H1 (cell line): Measurements from ENCODE around the gene ANKRD13B. TPM values are rescaled to one million over a fixed set of nuclear protein-coding genes. Genes with fewer than 3 reads are reported as not detected.

Experiments used
- GTF2F1 ChIP-seq: IDR thresholded peaks from 2 replicates; pipeline ENCODE4 v1.6.1; 2012; ENCODE audit warnings: low read depth, low read length, improper control_type of control experiment, borderline replicate concordance
- HDAC2 ChIP-seq, 2 experiments: fragments of 300-600 bp in 1 of 2; sonication (generic) in 1 of 2; IDR thresholded peaks; 2 replicates each; pipeline ENCODE4 v1.6.1; 2011 to 2012; ENCODE audit warnings: low read depth in 2 of 2, low read length in 2 of 2, mild to moderate bottlenecking in 2 of 2, moderate library complexity in 2 of 2, borderline replicate concordance in 1 of 2, inconsistent platforms in 1 of 2
- HDAC6 ChIP-seq: IDR thresholded peaks from one replicate; pipeline ENCODE4 v1.7.1; 2012; ENCODE audit warnings: low read depth, mild to moderate bottlenecking, inconsistent platforms, low read length, moderate library complexity
- KDM1A ChIP-seq: fragments of 200-600, 300-600 bp; sonication (generic); IDR thresholded peaks from 2 replicates; pipeline ENCODE4 v1.7.1; 2016; ENCODE audit warnings: mild to moderate bottlenecking, low read length, borderline replicate concordance
- ZNF274 ChIP-seq: IDR thresholded peaks from 2 replicates; pipeline ENCODE4 v1.7.0; 2012; ENCODE audit warnings: low read length, borderline replicate concordance; ENCODE audit errors: extremely low read depth
- polyA plus RNA-seq, 7 experiments: library from polyadenylated mRNA; depleted of rRNA in 3 of 7; stranded (reverse) in 5 of 7; unstranded in 2 of 7; fragments of >200 nt in 5 of 7; fragments of 200-250 nt in 2 of 7; gene quantifications; 1 replicate in 5 of 7; 2 replicates in 1 of 7; 4 replicates in 1 of 7; pipeline versions ENCODE4 v1.2.1 to v1.2.3, GENCODE V29; 2011 to 2013; ENCODE audit warnings: missing spikeins in 2 of 7, mixed read lengths in 2 of 7
- total RNA-seq: library from RNA; stranded (reverse); fragmentation: NEBNext Ultra II Directional; extraction: Animal tissue kit (Norgen Biotek cat#: 25700); gene quantifications from 2 replicates; pipeline ENCODE4 v1.2.1, GENCODE V29; 2021
- TF ChIP-seq, protein P1 (sequence below): fragments of 300-600 bp; sonication (generic); IDR thresholded peaks from 2 replicates; pipeline ENCODE4 v1.7.1; 2012; ENCODE audit warnings: low read length, moderate library complexity, mild to moderate bottlenecking, inconsistent platforms; ENCODE audit not compliant: insufficient replicate concordance
- TF ChIP-seq, protein P2 (sequence below): IDR thresholded peaks from 2 replicates; pipeline ENCODE4 v1.6.1; 2011; ENCODE audit warnings: low read length, improper control_type of control experiment
- TF ChIP-seq, protein P3 (sequence below): IDR thresholded peaks from 2 replicates; pipeline ENCODE4 v1.6.1; 2012; ENCODE audit warnings: low read length, inconsistent platforms

Gene ANKRD13B
- total and polyA plus RNA-seq, 2 of the 8 experiments (the other 6 are each of a cell fraction or from before 2014, with no cell fraction given), result 16.4 to 48.5 TPM

DNA sequence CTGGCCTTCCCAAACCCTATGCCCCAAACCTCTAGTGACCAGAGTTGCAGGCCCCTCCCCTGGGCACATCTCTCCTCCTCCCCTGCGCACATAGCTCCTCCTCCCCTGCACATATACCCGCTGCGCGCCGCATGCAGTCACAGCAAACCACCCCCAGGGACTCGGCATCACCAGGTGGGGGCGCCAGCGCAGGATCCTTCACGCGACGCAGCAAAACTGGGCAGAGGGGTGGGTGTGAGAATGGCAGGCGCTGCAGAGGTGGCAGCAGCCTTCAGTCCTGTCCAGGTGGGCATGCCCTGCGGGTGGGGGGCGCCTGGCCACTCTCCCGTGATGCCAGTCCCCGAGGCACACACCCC lies 24.2 kb downstream of the ANKRD13B start (continued):
- TF ChIP-seq, protein P1, sequence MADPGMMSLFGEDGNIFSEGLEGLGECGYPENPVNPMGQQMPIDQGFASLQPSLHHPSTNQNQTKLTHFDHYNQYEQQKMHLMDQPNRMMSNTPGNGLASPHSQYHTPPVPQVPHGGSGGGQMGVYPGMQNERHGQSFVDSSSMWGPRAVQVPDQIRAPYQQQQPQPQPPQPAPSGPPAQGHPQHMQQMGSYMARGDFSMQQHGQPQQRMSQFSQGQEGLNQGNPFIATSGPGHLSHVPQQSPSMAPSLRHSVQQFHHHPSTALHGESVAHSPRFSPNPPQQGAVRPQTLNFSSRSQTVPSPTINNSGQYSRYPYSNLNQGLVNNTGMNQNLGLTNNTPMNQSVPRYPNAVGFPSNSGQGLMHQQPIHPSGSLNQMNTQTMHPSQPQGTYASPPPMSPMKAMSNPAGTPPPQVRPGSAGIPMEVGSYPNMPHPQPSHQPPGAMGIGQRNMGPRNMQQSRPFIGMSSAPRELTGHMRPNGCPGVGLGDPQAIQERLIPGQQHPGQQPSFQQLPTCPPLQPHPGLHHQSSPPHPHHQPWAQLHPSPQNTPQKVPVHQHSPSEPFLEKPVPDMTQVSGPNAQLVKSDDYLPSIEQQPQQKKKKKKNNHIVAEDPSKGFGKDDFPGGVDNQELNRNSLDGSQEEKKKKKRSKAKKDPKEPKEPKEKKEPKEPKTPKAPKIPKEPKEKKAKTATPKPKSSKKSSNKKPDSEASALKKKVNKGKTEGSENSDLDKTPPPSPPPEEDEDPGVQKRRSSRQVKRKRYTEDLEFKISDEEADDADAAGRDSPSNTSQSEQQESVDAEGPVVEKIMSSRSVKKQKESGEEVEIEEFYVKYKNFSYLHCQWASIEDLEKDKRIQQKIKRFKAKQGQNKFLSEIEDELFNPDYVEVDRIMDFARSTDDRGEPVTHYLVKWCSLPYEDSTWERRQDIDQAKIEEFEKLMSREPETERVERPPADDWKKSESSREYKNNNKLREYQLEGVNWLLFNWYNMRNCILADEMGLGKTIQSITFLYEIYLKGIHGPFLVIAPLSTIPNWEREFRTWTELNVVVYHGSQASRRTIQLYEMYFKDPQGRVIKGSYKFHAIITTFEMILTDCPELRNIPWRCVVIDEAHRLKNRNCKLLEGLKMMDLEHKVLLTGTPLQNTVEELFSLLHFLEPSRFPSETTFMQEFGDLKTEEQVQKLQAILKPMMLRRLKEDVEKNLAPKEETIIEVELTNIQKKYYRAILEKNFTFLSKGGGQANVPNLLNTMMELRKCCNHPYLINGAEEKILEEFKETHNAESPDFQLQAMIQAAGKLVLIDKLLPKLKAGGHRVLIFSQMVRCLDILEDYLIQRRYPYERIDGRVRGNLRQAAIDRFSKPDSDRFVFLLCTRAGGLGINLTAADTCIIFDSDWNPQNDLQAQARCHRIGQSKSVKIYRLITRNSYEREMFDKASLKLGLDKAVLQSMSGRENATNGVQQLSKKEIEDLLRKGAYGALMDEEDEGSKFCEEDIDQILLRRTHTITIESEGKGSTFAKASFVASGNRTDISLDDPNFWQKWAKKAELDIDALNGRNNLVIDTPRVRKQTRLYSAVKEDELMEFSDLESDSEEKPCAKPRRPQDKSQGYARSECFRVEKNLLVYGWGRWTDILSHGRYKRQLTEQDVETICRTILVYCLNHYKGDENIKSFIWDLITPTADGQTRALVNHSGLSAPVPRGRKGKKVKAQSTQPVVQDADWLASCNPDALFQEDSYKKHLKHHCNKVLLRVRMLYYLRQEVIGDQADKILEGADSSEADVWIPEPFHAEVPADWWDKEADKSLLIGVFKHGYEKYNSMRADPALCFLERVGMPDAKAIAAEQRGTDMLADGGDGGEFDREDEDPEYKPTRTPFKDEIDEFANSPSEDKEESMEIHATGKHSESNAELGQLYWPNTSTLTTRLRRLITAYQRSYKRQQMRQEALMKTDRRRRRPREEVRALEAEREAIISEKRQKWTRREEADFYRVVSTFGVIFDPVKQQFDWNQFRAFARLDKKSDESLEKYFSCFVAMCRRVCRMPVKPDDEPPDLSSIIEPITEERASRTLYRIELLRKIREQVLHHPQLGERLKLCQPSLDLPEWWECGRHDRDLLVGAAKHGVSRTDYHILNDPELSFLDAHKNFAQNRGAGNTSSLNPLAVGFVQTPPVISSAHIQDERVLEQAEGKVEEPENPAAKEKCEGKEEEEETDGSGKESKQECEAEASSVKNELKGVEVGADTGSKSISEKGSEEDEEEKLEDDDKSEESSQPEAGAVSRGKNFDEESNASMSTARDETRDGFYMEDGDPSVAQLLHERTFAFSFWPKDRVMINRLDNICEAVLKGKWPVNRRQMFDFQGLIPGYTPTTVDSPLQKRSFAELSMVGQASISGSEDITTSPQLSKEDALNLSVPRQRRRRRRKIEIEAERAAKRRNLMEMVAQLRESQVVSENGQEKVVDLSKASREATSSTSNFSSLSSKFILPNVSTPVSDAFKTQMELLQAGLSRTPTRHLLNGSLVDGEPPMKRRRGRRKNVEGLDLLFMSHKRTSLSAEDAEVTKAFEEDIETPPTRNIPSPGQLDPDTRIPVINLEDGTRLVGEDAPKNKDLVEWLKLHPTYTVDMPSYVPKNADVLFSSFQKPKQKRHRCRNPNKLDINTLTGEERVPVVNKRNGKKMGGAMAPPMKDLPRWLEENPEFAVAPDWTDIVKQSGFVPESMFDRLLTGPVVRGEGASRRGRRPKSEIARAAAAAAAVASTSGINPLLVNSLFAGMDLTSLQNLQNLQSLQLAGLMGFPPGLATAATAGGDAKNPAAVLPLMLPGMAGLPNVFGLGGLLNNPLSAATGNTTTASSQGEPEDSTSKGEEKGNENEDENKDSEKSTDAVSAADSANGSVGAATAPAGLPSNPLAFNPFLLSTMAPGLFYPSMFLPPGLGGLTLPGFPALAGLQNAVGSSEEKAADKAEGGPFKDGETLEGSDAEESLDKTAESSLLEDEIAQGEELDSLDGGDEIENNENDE, result no peak
- TF ChIP-seq HDAC6 (no peak), KDM1A (no peak; the same call in 1 of the 2 replicates), HDAC2 (IDR thresholded peaks at IDR 0.05; ENCODE audit: borderline replicate concordance in 1 of 2, low read depth in 2 of 2, low read length in 2 of 2) (peak; percentile 69 to 91; a peak in 3 of 4 replicates), ZNF274 (no peak), GTF2F1 (no peak)
- TF ChIP-seq, protein P2, sequence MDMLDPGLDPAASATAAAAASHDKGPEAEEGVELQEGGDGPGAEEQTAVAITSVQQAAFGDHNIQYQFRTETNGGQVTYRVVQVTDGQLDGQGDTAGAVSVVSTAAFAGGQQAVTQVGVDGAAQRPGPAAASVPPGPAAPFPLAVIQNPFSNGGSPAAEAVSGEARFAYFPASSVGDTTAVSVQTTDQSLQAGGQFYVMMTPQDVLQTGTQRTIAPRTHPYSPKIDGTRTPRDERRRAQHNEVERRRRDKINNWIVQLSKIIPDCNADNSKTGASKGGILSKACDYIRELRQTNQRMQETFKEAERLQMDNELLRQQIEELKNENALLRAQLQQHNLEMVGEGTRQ, result no peak
- TF ChIP-seq, protein P3, sequence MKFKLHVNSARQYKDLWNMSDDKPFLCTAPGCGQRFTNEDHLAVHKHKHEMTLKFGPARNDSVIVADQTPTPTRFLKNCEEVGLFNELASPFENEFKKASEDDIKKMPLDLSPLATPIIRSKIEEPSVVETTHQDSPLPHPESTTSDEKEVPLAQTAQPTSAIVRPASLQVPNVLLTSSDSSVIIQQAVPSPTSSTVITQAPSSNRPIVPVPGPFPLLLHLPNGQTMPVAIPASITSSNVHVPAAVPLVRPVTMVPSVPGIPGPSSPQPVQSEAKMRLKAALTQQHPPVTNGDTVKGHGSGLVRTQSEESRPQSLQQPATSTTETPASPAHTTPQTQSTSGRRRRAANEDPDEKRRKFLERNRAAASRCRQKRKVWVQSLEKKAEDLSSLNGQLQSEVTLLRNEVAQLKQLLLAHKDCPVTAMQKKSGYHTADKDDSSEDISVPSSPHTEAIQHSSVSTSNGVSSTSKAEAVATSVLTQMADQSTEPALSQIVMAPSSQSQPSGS, result no peak
